HG03571 (cell line): Measurements from ENCODE around the gene PEMT.
"Not testable (repeated sequence)": the region's sequence is repeated elsewhere in the genome, so short reads cannot be mapped to it uniquely, and the experiment has no call there.

Source experiments
- ATAC-seq: cut with Tn5 transposase; IDR thresholded peaks from one replicate; pipeline ENCODE4 v1.9.1; 2021; ENCODE audit not compliant: unreplicated experiment

Gene PEMT

GRCh38 chr17:17591355-17592298 lies at the start of gene PEMT:
Gene PEMT, minus strand, starts transcription at chr17:17591708. Its CDS starts 82 bp downstream, at chr17:17591626.
- ATAC-seq: peak; percentile 87

GRCh38 chr17:17639661-17640270 lies 48.3 kb upstream of the PEMT start:
- not testable (repeated sequence) for ATAC-seq

GRCh38 chr17:17638467-17638866 lies 47.0 kb upstream of the PEMT start:
- ATAC-seq: no peak

- no peak for ATAC-seq
These were observed 44.9 kb upstream of the PEMT start for GRCh38 chr17:17636272-17636885.

- ATAC-seq: not testable (repeated sequence)
These were observed 44.2 kb upstream of the PEMT start for GRCh38 chr17:17635537-17636271.

GRCh38 chr17:17635126-17635525 lies 43.6 kb upstream of the PEMT start:
- no peak for ATAC-seq

- no peak for ATAC-seq
These were observed 41.8 kb upstream of the PEMT start for GRCh38 chr17:17633310-17633709.

GRCh38 chr17:17632690-17633089 lies 41.2 kb upstream of the PEMT start:
- ATAC-seq: not testable (repeated sequence)

GRCh38 chr17:17628388-17629008 lies 37.0 kb upstream of the PEMT start:
- ATAC-seq: no peak

GRCh38 chr17:17626840-17627239 lies 35.3 kb upstream of the PEMT start:
- no peak for ATAC-seq

- no peak for ATAC-seq
These were observed 34.8 kb upstream of the PEMT start for GRCh38 chr17:17626151-17626805.

GRCh38 chr17:17624741-17625140 lies 33.2 kb upstream of the PEMT start:
- no peak for ATAC-seq

GRCh38 chr17:17623904-17624303 lies 32.4 kb upstream of the PEMT start:
- no peak for ATAC-seq

GRCh38 chr17:17621254-17621653 lies 29.7 kb upstream of the PEMT start:
- ATAC-seq: no peak

GRCh38 chr17:17613708-17614114 lies 22.2 kb upstream of the PEMT start:
- ATAC-seq: no peak

GRCh38 chr17:17612085-17613022 lies 20.8 kb upstream of the PEMT start:
- no peak for ATAC-seq

- ATAC-seq: no peak
These were observed 17.6 kb upstream of the PEMT start for GRCh38 chr17:17609121-17609520.

- ATAC-seq: no peak
These were observed 15.0 kb upstream of the PEMT start for GRCh38 chr17:17606416-17607000.

GRCh38 chr17:17605729-17606088 lies 14.2 kb upstream of the PEMT start:
- ATAC-seq: no peak
